ENCODE measurements around the gene KLK11.

KLK11 gene

DNA sequence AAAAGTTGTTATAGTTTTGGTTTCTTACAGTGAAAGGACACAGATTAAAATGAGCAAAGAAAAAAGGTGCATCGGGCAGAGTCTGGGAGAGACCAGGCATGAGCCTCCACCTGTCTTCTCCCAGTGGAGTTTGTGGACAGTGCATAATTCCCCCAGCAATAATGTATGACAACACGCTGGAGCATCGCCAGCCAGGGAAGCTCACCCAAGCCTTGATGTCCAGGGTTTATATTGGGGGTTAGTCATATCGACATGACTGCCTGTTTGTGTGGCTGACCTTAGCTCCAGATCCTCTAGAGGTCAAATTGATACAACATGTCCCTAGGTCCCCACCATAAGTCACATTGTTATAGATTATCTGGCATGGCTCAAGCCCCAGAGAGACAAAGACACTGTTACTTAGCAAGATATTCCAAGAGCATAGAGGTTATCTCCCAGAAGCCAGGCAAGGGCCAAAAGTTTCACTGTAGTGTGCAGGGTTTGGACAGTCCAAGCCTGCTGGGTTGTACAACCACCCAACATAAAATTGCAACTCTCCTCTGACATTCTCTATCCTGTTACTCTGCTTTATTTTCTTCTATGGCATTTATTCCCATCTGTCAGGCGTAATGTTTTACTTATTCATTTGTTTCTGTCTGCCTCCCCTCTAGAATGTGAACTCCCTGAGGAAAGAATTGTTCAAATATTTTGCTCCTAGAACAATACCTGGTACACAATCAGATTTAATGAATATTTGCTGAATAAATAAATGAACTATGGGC, 44.1 kb upstream of the KLK11 start:
- Histone ChIP-seq H3K4me1 (ENCODE audit: low read length) (no peaks in the 10 kb centered on the region), H3K79me2 (ENCODE audit: low read length) (no peaks in the 10 kb centered on the region), H3K27ac (ENCODE audit: low read length) (no peak overlapping the region), H3K9me2 (replicated peaks; ENCODE audit: insufficient read depth, low read length) (no peaks in the 10 kb centered on the region), H3F3A (ENCODE audit: insufficient read depth, low read length) (no peaks in the 10 kb centered on the region), H3K4me3 (ENCODE audit: low read length) (no peak overlapping the region), H4K20me1 (ENCODE audit: insufficient read depth, low read length) (no peaks in the 10 kb centered on the region), H3K9me3 (replicated peaks; ENCODE audit: insufficient read depth, low read length) (no peaks in the 10 kb centered on the region), H2AFZ (ENCODE audit: low read length) (no peak overlapping the region), H3K36me3 (replicated peaks; ENCODE audit: insufficient read depth, low read length) (no peaks in the 10 kb centered on the region), H3K4me2 (ENCODE audit: low read depth, low read length) (no peak overlapping the region), H3K27me3 (replicated peaks; ENCODE audit: insufficient read depth, low read length) (peaks cover 24% of the 10 kb centered on the region), H3K9ac (ENCODE audit: low read length) (no peak overlapping the region)
- TF ChIP-seq, protein P1, sequence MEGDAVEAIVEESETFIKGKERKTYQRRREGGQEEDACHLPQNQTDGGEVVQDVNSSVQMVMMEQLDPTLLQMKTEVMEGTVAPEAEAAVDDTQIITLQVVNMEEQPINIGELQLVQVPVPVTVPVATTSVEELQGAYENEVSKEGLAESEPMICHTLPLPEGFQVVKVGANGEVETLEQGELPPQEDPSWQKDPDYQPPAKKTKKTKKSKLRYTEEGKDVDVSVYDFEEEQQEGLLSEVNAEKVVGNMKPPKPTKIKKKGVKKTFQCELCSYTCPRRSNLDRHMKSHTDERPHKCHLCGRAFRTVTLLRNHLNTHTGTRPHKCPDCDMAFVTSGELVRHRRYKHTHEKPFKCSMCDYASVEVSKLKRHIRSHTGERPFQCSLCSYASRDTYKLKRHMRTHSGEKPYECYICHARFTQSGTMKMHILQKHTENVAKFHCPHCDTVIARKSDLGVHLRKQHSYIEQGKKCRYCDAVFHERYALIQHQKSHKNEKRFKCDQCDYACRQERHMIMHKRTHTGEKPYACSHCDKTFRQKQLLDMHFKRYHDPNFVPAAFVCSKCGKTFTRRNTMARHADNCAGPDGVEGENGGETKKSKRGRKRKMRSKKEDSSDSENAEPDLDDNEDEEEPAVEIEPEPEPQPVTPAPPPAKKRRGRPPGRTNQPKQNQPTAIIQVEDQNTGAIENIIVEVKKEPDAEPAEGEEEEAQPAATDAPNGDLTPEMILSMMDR (IDR thresholded peaks at IDR 0.05; ENCODE audit: low read length), result no peak
- TF ChIP-seq EZH2phosphoT487 (IDR thresholded peaks at IDR 0.05; ENCODE audit: low read length), result no peak
- no peak for TF ChIP-seq EZH2 (optimal IDR thresholded peaks at IDR 0.05; ENCODE audit: low read depth, low read length)
- DNase-seq, result no peak

DNA sequence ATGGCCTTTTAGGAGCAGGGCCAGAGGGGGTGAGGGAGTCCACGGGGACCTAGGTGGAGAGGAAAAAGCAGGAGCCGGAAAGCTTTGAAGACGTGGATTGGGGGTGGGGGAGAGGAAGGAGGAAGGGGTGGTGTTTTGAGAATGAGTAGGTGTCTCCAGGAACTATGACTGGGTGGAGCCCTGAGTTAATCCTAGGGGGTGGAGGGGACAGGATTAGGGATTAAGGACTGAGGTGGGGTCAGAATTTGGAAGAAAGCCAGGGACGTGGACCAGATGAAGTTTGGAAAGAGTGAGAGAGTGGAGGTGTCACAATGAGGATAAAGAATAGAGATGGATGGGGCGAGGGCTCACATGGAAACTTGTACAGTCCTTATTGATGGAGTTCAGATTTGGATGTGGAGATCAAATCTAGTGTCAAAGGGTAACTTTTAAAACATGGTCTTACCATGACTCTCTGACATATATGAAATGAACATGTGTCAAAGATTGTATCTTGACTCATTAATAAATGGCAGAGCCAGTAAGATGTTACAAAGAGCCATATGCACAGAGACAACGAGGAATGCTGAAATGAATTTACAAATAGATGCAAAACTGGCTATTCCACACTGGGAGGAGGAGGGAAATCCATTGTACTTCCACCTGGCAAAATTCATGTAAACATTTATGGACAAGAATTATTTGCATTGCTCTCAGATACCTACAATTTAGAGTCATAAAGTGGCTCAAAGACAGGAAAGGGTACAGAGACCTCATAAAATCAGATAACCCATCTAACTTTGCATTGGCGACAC, 40.2 kb upstream of the KLK11 start:
- H3K9me3 ChIP-seq (replicated peaks; ENCODE audit: insufficient read depth, low read length), result no peaks in the 10 kb centered on the region
- H3K79me2 ChIP-seq (ENCODE audit: low read length), result no peaks in the 10 kb centered on the region
- no peaks in the 10 kb centered on the region for H3K36me3 ChIP-seq (replicated peaks; ENCODE audit: insufficient read depth, low read length)
- peaks cover 24% of the 10 kb centered on the region; the same call in 1 of the 2 replicates for H3K27me3 ChIP-seq (replicated peaks; ENCODE audit: insufficient read depth, low read length)
- no peak overlapping the region for H3K4me2 ChIP-seq (ENCODE audit: low read depth, low read length)
- no peak overlapping the region for H3K4me3 ChIP-seq (ENCODE audit: low read length)
- no peaks in the 10 kb centered on the region for H3K9me2 ChIP-seq (replicated peaks; ENCODE audit: insufficient read depth, low read length)
- no peak overlapping the region for H3K27ac ChIP-seq (ENCODE audit: low read length)
- no peak for TF ChIP-seq EZH2phosphoT487 (IDR thresholded peaks at IDR 0.05; ENCODE audit: low read length)
- TF ChIP-seq, protein P1 (IDR thresholded peaks at IDR 0.05; ENCODE audit: low read length), result no peak
- TF ChIP-seq EZH2 (optimal IDR thresholded peaks at IDR 0.05; ENCODE audit: low read depth, low read length), result no peak
- H2AFZ ChIP-seq (ENCODE audit: low read length), result no peak overlapping the region
- H4K20me1 ChIP-seq (ENCODE audit: insufficient read depth, low read length), result no peaks in the 10 kb centered on the region
- DNase-seq, result no peak
- H3F3A ChIP-seq (ENCODE audit: insufficient read depth, low read length), result no peaks in the 10 kb centered on the region
- no peaks in the 10 kb centered on the region for H3K4me1 ChIP-seq (ENCODE audit: low read length)
- H3K9ac ChIP-seq (ENCODE audit: low read length), result no peak overlapping the region

DNA sequence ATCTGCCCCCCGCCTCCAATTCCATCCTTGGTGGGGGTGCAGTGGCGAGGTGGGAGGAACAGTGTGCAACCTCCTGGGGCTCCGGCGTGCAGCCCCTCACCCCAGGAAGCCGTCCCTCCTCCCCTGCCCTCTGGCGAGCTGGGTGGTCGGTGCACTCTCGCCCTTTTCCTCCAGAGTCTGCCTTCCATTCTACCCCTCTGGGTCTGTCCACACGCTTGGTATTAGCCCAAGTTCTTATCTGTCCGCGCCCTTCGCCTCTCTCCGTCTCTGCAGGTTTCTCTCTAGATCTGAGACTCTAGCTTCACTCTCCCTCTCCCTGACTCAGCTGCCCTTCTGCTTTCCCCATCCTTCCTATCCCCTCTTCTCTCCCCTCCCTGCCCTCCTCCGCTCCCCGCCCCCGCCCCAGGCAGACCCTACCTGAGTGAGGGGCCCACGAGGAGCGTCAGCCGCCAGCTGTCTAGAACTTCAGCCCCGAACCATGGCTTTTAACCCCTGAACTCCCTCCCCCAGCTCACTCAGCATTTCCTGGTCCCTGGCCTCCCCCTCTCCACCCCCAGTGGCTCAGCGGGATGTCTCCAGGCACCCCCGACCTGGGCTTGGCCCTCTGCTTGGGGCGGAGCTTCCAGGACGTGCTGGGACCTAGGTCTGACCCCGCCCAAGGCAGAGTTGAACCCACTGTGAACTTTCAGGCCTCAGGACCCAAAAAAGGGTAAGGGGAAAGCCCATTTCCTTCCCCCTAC, 39.0 kb upstream of the KLK11 start:
- no peak overlapping the region for H2AFZ ChIP-seq (ENCODE audit: low read length)
- H3K27me3 ChIP-seq (replicated peaks; ENCODE audit: insufficient read depth, low read length), result peaks cover 24% of the 10 kb centered on the region; the same call in 1 of the 2 replicates
- H3K79me2 ChIP-seq (ENCODE audit: low read length), result no peaks in the 10 kb centered on the region
- no peak overlapping the region for H3K4me2 ChIP-seq (ENCODE audit: low read depth, low read length)
- no peak overlapping the region for H3K9ac ChIP-seq (ENCODE audit: low read length)
- H3K9me2 ChIP-seq (replicated peaks; ENCODE audit: insufficient read depth, low read length), result no peaks in the 10 kb centered on the region
- DNase-seq, result no peak
- no peaks in the 10 kb centered on the region for H3K9me3 ChIP-seq (replicated peaks; ENCODE audit: insufficient read depth, low read length)
- H4K20me1 ChIP-seq (ENCODE audit: insufficient read depth, low read length), result no peaks in the 10 kb centered on the region
- H3K36me3 ChIP-seq (replicated peaks; ENCODE audit: insufficient read depth, low read length), result no peaks in the 10 kb centered on the region
- H3K4me3 ChIP-seq (ENCODE audit: low read length), result no peak overlapping the region
- TF ChIP-seq EZH2phosphoT487 (IDR thresholded peaks at IDR 0.05; ENCODE audit: low read length), result no peak
- TF ChIP-seq, protein P1 (IDR thresholded peaks at IDR 0.05; ENCODE audit: low read length), result no peak
- no peak for TF ChIP-seq EZH2 (optimal IDR thresholded peaks at IDR 0.05; ENCODE audit: low read depth, low read length)
- H3K27ac ChIP-seq (ENCODE audit: low read length), result no peak overlapping the region
- H3K4me1 ChIP-seq (ENCODE audit: low read length), result no peaks in the 10 kb centered on the region
- H3F3A ChIP-seq (ENCODE audit: insufficient read depth, low read length), result no peaks in the 10 kb centered on the region

Measured in MM.1S (cell line).